ENCODE data around the gene ZNF667.

ZNF667 gene

GRCh38 chr19:56405062-56405461 is 72.1 kb downstream of the ZNF667 start:
- TF ChIP-seq CTCF (IDR thresholded peaks at IDR 0.05; ENCODE audit: low read depth, low read length): no peak
- in situ Hi-C loops (cut with HindIII; ENCODE audit: low sequenced_read_pairs): no loop called here
- no peak for DNase-seq (ENCODE audit: low read depth, low spot score)
- H3K4me3 ChIP-seq (ENCODE audit: low read depth, low read length): peak overlapping the region; percentile 92

- DNase-seq (ENCODE audit: low read depth, low spot score): no peak
- H3K4me3 ChIP-seq (ENCODE audit: low read depth, low read length): peak overlapping the region; percentile 92
- TF ChIP-seq CTCF (IDR thresholded peaks at IDR 0.05; ENCODE audit: low read depth, low read length): no peak
- in situ Hi-C loops (cut with HindIII; ENCODE audit: low sequenced_read_pairs): no loop called here
Measured at GRCh38 chr19:56404705-56405056, 72.5 kb downstream of the ZNF667 start.

GRCh38 chr19:56403764-56404704 is 73.1 kb downstream of the ZNF667 start, which contains the start of gene ZNF583:
Gene ZNF583, plus strand, starts transcription at chr19:56404332. Its CDS starts 2,783 bp downstream, at chr19:56407115.
- in situ Hi-C loops (cut with HindIII; ENCODE audit: low sequenced_read_pairs): no loop called here
- DNase-seq (ENCODE audit: low read depth, low spot score): peak; percentile 98
- no peak for TF ChIP-seq CTCF (IDR thresholded peaks at IDR 0.05; ENCODE audit: low read depth, low read length)
- H3K4me3 ChIP-seq (ENCODE audit: low read depth, low read length): peak within 1 kb of the TSS; percentile 92

GRCh38 chr19:56403261-56403660 is 73.9 kb downstream of the ZNF667 start:
- no peak for DNase-seq (ENCODE audit: low read depth, low spot score)
- peak overlapping the region; percentile 92 for H3K4me3 ChIP-seq (ENCODE audit: low read depth, low read length)
- no peak for TF ChIP-seq CTCF (IDR thresholded peaks at IDR 0.05; ENCODE audit: low read depth, low read length)
- in situ Hi-C loops (cut with HindIII; ENCODE audit: low sequenced_read_pairs): no loop called here

GRCh38 chr19:56400485-56400884 is 76.7 kb downstream of the ZNF667 start:
- in situ Hi-C loops (cut with HindIII; ENCODE audit: low sequenced_read_pairs): no loop called here
- DNase-seq (ENCODE audit: low read depth, low spot score): no peak
- H3K4me3 ChIP-seq (ENCODE audit: low read depth, low read length): no peak overlapping the region
- TF ChIP-seq CTCF (IDR thresholded peaks at IDR 0.05; ENCODE audit: low read depth, low read length): no peak

- no peak for DNase-seq (ENCODE audit: low read depth, low spot score)
- TF ChIP-seq CTCF (IDR thresholded peaks at IDR 0.05; ENCODE audit: low read depth, low read length): no peak
- H3K4me3 ChIP-seq (ENCODE audit: low read depth, low read length): no peak overlapping the region
- in situ Hi-C loops (cut with HindIII; ENCODE audit: low sequenced_read_pairs): no loop called here
Measured at GRCh38 chr19:56398809-56399208, 78.3 kb downstream of the ZNF667 start.

All from astrocyte of the spinal cord (primary cell).